Astrocyte (in vitro differentiated cells and primary cell): ENCODE measurements around the gene ZHX3.

Experiments used
- EZH2 ChIP-seq: IDR thresholded peaks from 2 replicates; pipeline ENCODE4 v1.6.1; 2012; ENCODE audit warnings: mild to moderate bottlenecking, low read length, inconsistent platforms; ENCODE audit not compliant: insufficient read depth
- TF ChIP-seq, protein P1 (sequence below): IDR thresholded peaks from 2 replicates; pipeline ENCODE4 v1.5.1; 2011; ENCODE audit warnings: low read depth, mild to moderate bottlenecking, inconsistent platforms, low read length, moderate library complexity; ENCODE audit not compliant: insufficient read depth

DNA sequence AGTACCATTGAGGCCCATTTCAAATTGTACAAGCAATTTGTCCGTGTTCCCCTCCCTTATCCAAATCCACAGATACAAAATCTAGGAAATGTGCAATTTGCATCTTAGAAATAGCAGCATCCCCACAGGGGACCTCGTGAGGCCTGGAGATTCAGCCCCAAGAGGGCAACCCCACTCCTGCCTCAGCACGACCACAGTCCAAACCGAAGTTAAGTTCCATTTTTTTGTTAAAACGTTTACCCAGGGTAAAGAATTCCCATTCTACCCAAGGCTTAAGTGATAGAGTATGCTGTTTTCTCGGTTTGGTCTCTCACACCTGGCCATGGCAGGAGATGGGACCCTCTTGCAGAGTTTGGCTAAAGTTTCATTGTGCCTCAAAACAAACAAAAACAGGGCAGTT is 139.0 kb downstream of the ZHX3 start:
- TF ChIP-seq, protein P1, sequence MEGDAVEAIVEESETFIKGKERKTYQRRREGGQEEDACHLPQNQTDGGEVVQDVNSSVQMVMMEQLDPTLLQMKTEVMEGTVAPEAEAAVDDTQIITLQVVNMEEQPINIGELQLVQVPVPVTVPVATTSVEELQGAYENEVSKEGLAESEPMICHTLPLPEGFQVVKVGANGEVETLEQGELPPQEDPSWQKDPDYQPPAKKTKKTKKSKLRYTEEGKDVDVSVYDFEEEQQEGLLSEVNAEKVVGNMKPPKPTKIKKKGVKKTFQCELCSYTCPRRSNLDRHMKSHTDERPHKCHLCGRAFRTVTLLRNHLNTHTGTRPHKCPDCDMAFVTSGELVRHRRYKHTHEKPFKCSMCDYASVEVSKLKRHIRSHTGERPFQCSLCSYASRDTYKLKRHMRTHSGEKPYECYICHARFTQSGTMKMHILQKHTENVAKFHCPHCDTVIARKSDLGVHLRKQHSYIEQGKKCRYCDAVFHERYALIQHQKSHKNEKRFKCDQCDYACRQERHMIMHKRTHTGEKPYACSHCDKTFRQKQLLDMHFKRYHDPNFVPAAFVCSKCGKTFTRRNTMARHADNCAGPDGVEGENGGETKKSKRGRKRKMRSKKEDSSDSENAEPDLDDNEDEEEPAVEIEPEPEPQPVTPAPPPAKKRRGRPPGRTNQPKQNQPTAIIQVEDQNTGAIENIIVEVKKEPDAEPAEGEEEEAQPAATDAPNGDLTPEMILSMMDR: no peak
- TF ChIP-seq EZH2: no peak
